NT2/D1 (cell line): ENCODE results near the gene ZNF506.
"Not testable (repeated sequence)": the region's sequence is repeated elsewhere in the genome, so short reads cannot be mapped to it uniquely, and the experiment has no call there.

Experiments
- SUZ12 ChIP-seq: IDR thresholded peaks from 2 replicates; pipeline ENCODE4 v1.6.1; 2011; ENCODE audit not compliant: insufficient read length, insufficient read depth; ENCODE audit errors: extremely low read depth
- YY1 ChIP-seq: IDR thresholded peaks from 2 replicates; pipeline ENCODE4 v1.6.1; 2011; ENCODE audit not compliant: insufficient read length, insufficient read depth

- TF ChIP-seq YY1, SUZ12: not testable (repeated sequence)
Measured at GRCh38 chr19:19870086-19870485, 48.5 kb upstream of the ZNF506 start.
